B cell (primary cell): ENCODE data around the gene TMEM109. TPM values are rescaled to one million over a fixed set of nuclear protein-coding genes. Genes with fewer than 3 reads are reported as not detected.

Experiments
- ATAC-seq: fragments of 200-7000 bp; cut with Tn5 transposase; one replicate; pipeline ENCODE4 v1.10.0; 2021; ENCODE audit warnings: low read depth, mild to moderate bottlenecking, moderate number of reproducible peaks, moderate library complexity
- CTCF ChIA-PET: fragments of 350-600 bp; sonication (Branson Sonifier 250); formaldehyde crosslinking; loops from one replicate; lab custom pipeline; 2021; ENCODE audit warnings: antibody characterized with exemption, inconsistent platforms; lab: Charles Lee
- POLR2A ChIA-PET: fragments of 350-600 bp; sonication (Branson Sonifier 250); formaldehyde crosslinking; loops from one replicate; lab custom pipeline; 2021; ENCODE audit warnings: antibody characterized with exemption; lab: Charles Lee
- DNase-seq: peaks from one replicate; pipeline ENCODE4 v3.0.0; 2013
- H2AFZ ChIP-seq: 2 replicates; pipeline ENCODE4 v1.6.1; 2012; ENCODE audit warnings: mild to moderate bottlenecking, low read depth, low read length; ENCODE audit not compliant: insufficient read depth, poor library complexity, severe bottlenecking
- H3K27ac ChIP-seq, 2 donors: 1 replicate in 1 of 2; 2 replicates in 1 of 2; pipeline ENCODE4 v1.5.1; 2012 to 2013; ENCODE audit warnings: low read length in 2 of 2, mild to moderate bottlenecking in 2 of 2, moderate library complexity in 1 of 2
- H3K27me3 ChIP-seq, 4 experiments: fragments of 200-600 bp in 1 of 4; sonication (generic) in 1 of 4; replicated peaks in 1 of 4; 1 replicate in 2 of 4; 2 replicates in 2 of 4; pipeline versions ENCODE4 v1.6.1 to v1.7.0; 2013 to 2016; ENCODE audit warnings: low read length in 3 of 4, mild to moderate bottlenecking in 2 of 4, mixed read lengths in 1 of 4, moderate library complexity in 1 of 4; ENCODE audit not compliant: insufficient read depth in 4 of 4, control insufficient read depth in 3 of 4; ENCODE audit errors: control extremely low read depth in 1 of 4
- H3K36me3 ChIP-seq, 2 experiments: replicated peaks in 1 of 2; 1 replicate in 1 of 2; 2 replicates in 1 of 2; pipeline versions ENCODE4 v1.6.1 to v1.7.1; 2013; ENCODE audit warnings: low read length in 1 of 2; ENCODE audit not compliant: insufficient read depth in 2 of 2, control insufficient read depth in 1 of 2; ENCODE audit errors: control extremely low read depth in 1 of 2, extremely low read depth in 1 of 2
- H3K4me1 ChIP-seq, 2 donors: fragments of 200-600 bp in 1 of 2; sonication (generic) in 1 of 2; 1 replicate in 1 of 2; 2 replicates in 1 of 2; pipeline versions ENCODE4 v1.5.1 to v1.6.1; 2013 to 2017; ENCODE audit warnings: low read length in 2 of 2; ENCODE audit not compliant: control insufficient read depth in 2 of 2, insufficient read depth in 2 of 2
- H3K4me2 ChIP-seq: replicated peaks from 2 replicates; pipeline ENCODE3; 2012; ENCODE audit warnings: mild to moderate bottlenecking, low read depth, low read length; ENCODE audit not compliant: poor library complexity, severe bottlenecking
- H3K4me3 ChIP-seq, 5 experiments: fragments of 200-600 bp in 1 of 5; sonication (generic) in 1 of 5; 1 replicate in 3 of 5; 2 replicates in 2 of 5; pipeline versions ENCODE4 v1.5.1 to v1.7.0; 2011 to 2016; ENCODE audit warnings: low read length in 4 of 5, mild to moderate bottlenecking in 4 of 5, low read depth in 2 of 5, control low read depth in 1 of 5, moderate library complexity in 1 of 5; ENCODE audit not compliant: insufficient read depth in 1 of 5; ENCODE audit errors: control extremely low read depth in 1 of 5, extremely low read depth in 1 of 5
- H3K79me2 ChIP-seq: fragments of 200-600 bp; sonication (generic); one replicate; pipeline ENCODE4 v1.6.0; 2016; ENCODE audit warnings: low read length; ENCODE audit not compliant: control insufficient read depth, insufficient read depth
- H3K9ac ChIP-seq: fragments of 200-600 bp; sonication (generic); 2 replicates; pipeline ENCODE4 v1.6.1; 2017; ENCODE audit warnings: mild to moderate bottlenecking, low read length, moderate library complexity
- H3K9me3 ChIP-seq, 3 donors: one replicate each; pipeline versions ENCODE4 v1.6.1 to v1.7.1; 2013; ENCODE audit warnings: low read length in 2 of 3; ENCODE audit not compliant: control insufficient read depth in 2 of 3, insufficient read depth in 1 of 3; ENCODE audit errors: control extremely low read depth in 1 of 3
- H4K20me1 ChIP-seq: 2 replicates; pipeline ENCODE4 v1.6.0; 2012; ENCODE audit warnings: mild to moderate bottlenecking, low read length; ENCODE audit not compliant: insufficient read depth, control insufficient read depth, poor library complexity, severe bottlenecking
- H3K27ac Mint-ChIP-seq: one replicate; pipeline ENCODE4 v1.8.0; 2021; ENCODE audit warnings: mixed read lengths
- H3K27me3 Mint-ChIP-seq: one replicate; pipeline ENCODE4 v1.8.0; 2021; ENCODE audit warnings: mixed read lengths
- H3K4me1 Mint-ChIP-seq: one replicate; pipeline ENCODE4 v1.8.0; 2021; ENCODE audit warnings: mixed read lengths
- H3K4me3 Mint-ChIP-seq: one replicate; pipeline ENCODE4 v1.8.0; 2021; ENCODE audit warnings: mixed read lengths
- H3K9me3 Mint-ChIP-seq: one replicate; pipeline ENCODE4 v1.8.0; 2022; ENCODE audit warnings: mixed read lengths; ENCODE audit not compliant: insufficient read depth
- EZH2 ChIP-seq: IDR thresholded peaks from 2 replicates; pipeline ENCODE4 v1.6.1; 2012; ENCODE audit warnings: borderline replicate concordance, low read depth, mild to moderate bottlenecking, moderate library complexity, low read length; ENCODE audit not compliant: insufficient read depth, poor library complexity, severe bottlenecking
- WGBS: methylation state at CpG from one replicate; pipeline ENCODE4 v1.1.5; 2013; ENCODE audit warnings: missing lambda C conversion rate; ENCODE audit not compliant: insufficient coverage; 5-methylcytosine and 5-hydroxymethylcytosine counted together
- intact Hi-C: fragments of 100-400 bp; cut with micrococcal nuclease; formaldehyde crosslinking; loops from one replicate; pipeline ENCODE4 v1.10.0; 2022
- polyA plus RNA-seq: library from polyadenylated mRNA; depleted of rRNA; stranded (reverse); fragments of >200 nt; gene quantifications from 2 replicates; pipeline ENCODE4 v1.2.3, GENCODE V29; 2012
- total RNA-seq, 2 donors: library from RNA; stranded (reverse); fragments of 120-200 nt in 1 of 2; gene quantifications; 1 replicate in 1 of 2; 2 replicates in 1 of 2; pipeline versions ENCODE4 v1.2.3 to v1.2.4, GENCODE V29; 2013 to 2022
- TF ChIP-seq, protein P1 (sequence below): fragments of 200-600 bp; IDR thresholded peaks from one replicate; pipeline ENCODE4 v1.8.0; 2022; ENCODE audit warnings: antibody characterized with exemption, mild to moderate bottlenecking

The TMEM109 gene
- total and polyA plus RNA-seq, 2 donors (not counting 1 experiment from before 2014, with no cell fraction given) = 32.0 to 99.4 TPM

DNA sequence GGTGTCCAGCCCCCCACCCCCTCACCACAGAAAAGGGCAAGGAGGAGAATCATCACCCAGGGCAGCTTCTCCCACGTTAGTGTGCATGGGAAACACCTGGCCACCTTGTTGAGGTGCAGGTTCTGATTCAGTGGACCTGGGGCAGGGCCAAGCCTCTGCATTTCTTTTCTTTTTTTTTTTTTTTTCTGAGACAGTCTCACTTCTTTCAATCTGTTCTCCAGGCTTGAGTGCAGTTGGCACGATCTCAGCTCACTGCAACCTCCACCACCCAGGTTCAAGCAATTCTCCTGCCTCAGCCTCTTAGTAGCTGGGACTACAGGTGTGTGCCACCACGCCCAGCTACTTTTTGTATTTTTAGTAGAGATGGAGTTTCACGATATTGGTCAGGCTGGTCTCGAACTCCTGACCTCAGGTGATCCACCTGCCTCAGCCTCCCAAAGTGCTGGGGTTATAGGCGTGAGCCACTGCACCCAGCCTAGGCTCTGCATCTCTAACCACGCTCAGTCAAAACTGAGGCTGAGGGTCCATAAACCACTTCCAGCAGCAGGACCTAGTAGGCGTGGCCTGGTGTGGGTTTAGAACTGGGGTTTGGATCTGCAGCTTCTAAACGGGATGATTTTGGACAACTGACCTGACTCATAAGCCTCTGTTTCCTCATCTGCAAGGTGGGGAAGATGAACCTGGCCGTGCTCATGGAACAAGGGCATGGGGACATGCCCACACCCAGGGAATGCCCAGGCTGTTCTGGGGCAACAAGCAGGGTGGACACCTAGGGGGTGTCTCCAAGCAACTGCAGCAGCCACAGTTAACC lies 45.9 kb upstream of the TMEM109 start:
- H2AFZ ChIP-seq = no peak overlapping the region
- WGBS = 68% methylated on average over 9 of the region's 10 CpGs
- ATAC-seq (no peak), DNase-seq (no peak)
- TF ChIP-seq, protein P1, sequence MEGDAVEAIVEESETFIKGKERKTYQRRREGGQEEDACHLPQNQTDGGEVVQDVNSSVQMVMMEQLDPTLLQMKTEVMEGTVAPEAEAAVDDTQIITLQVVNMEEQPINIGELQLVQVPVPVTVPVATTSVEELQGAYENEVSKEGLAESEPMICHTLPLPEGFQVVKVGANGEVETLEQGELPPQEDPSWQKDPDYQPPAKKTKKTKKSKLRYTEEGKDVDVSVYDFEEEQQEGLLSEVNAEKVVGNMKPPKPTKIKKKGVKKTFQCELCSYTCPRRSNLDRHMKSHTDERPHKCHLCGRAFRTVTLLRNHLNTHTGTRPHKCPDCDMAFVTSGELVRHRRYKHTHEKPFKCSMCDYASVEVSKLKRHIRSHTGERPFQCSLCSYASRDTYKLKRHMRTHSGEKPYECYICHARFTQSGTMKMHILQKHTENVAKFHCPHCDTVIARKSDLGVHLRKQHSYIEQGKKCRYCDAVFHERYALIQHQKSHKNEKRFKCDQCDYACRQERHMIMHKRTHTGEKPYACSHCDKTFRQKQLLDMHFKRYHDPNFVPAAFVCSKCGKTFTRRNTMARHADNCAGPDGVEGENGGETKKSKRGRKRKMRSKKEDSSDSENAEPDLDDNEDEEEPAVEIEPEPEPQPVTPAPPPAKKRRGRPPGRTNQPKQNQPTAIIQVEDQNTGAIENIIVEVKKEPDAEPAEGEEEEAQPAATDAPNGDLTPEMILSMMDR = no peak
- no peak for TF ChIP-seq EZH2
- no peak overlapping the region for H3K4me3 ChIP-seq
- POLR2A ChIA-PET = no interaction called here
- no peaks in the 10 kb centered on the region for H3K79me2 ChIP-seq
- H3K9me3 ChIP-seq = no peaks in the 10 kb centered on the region
- Mint-ChIP-seq H3K4me3 (no peak overlapping the region), H3K9me3 (no peaks in the 10 kb centered on the region), H3K4me1 (no peaks in the 10 kb centered on the region), H3K27me3 (no peaks in the 10 kb centered on the region), H3K27ac (no peak overlapping the region)
- CTCF ChIA-PET = no interaction called here
- no peak overlapping the region for H3K4me2 ChIP-seq
- no peaks in the 10 kb centered on the region for H3K4me1 ChIP-seq
- H3K27me3 ChIP-seq = no peaks in the 10 kb centered on the region
- H3K36me3 ChIP-seq = no peaks in the 10 kb centered on the region
- no peak overlapping the region for H3K9ac ChIP-seq
- no peaks in the 10 kb centered on the region for H4K20me1 ChIP-seq
- H3K27ac ChIP-seq = no peak overlapping the region
- intact Hi-C loops = no loop called here

DNA sequence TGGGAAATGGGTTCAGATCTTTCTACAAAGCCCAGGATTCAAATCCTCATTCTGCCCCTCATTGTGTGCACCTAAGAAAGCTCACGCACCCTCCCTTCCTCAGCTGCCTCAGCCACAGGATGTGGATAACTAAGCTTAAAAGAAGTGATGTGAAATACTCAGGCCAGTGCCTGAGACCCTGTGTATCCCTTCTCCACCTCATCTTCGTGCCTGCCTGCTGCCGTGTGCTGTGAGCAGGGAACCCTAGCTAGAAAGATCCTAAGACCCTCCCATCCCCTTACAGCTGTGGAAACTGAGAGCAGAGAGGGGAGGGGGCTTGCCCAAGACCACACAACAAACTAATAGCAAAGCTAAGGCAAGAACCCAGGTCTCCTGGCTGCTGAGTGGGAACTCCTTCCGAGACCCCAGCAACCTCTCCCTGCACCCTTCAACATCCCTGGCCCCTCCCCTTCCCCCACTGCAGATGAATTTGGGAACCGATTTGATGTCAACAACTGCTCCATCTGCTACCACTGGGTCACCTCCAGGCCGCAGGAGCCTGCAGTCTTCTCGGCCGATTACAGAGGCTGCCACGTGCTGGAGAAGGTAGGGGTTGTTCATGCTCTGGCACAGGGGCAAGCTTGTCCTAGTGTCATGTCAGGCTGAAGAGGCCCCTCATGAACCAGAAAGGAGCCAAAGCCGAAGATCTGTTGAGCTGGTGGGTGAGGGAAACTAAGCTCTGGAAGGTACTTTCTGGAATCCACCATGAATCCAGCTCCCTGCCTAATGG lies 45.1 kb upstream of the TMEM109 start:
- Histone ChIP-seq H3K9me3 (no peaks in the 10 kb centered on the region), H2AFZ (no peak overlapping the region), H3K27ac (no peak overlapping the region), H3K4me2 (no peak overlapping the region), H3K4me1 (no peaks in the 10 kb centered on the region), H3K9ac (no peak overlapping the region), H3K27me3 (no peaks in the 10 kb centered on the region), H4K20me1 (no peaks in the 10 kb centered on the region), H3K4me3 (no peak overlapping the region), H3K36me3 (no peaks in the 10 kb centered on the region), H3K79me2 (no peaks in the 10 kb centered on the region)
- 92% methylated on average over 3 of the region's 10 CpGs for WGBS
- ChIA-PET POLR2A (no interaction called here), CTCF (interaction anchor here (0.8 kb wide), 1 partner anchor 31 kb away, joined by 3 read pairs; no protein-coding TSS in a partner anchor)
- ATAC-seq = no peak
- TF ChIP-seq EZH2 = no peak
- TF ChIP-seq, protein P1 = no peak
- H3K27ac Mint-ChIP-seq = no peak overlapping the region
- DNase-seq = no peak
- intact Hi-C loops = no loop called here
- H3K9me3 Mint-ChIP-seq = no peaks in the 10 kb centered on the region
- no peak overlapping the region for H3K4me3 Mint-ChIP-seq
- no peaks in the 10 kb centered on the region for H3K27me3 Mint-ChIP-seq
- H3K4me1 Mint-ChIP-seq = no peaks in the 10 kb centered on the region
